Measurements from ENCODE around the gene TACC2.

TACC2 gene

GRCh38 chr10:122258136-122259074 lies 269.4 kb downstream of the TACC2 start:
- DNase-seq (ENCODE audit: extremely low read depth, low read depth): no peak
- no peak overlapping the region for H3K4me3 ChIP-seq (replicated peaks; ENCODE audit: low read depth, low read length)
- TF ChIP-seq CTCF (IDR thresholded peaks at IDR 0.05; ENCODE audit: low read depth, low read length, missing control alignments): no peak

- no peak for DNase-seq (ENCODE audit: extremely low read depth, low read depth)
- H3K4me3 ChIP-seq (replicated peaks; ENCODE audit: low read depth, low read length): no peak overlapping the region
- no peak for TF ChIP-seq CTCF (IDR thresholded peaks at IDR 0.05; ENCODE audit: low read depth, low read length, missing control alignments)
Measured at GRCh38 chr10:122259075-122259466, 270.1 kb downstream of the TACC2 start.

- TF ChIP-seq CTCF (IDR thresholded peaks at IDR 0.05; ENCODE audit: low read depth, low read length, missing control alignments): no peak
- no peak for DNase-seq (ENCODE audit: extremely low read depth, low read depth)
- H3K4me3 ChIP-seq (replicated peaks; ENCODE audit: low read depth, low read length): no peak overlapping the region
Measured at GRCh38 chr10:122261584-122261983, 272.6 kb downstream of the TACC2 start.

GRCh38 chr10:122263971-122264370 lies 275.0 kb downstream of the TACC2 start:
- H3K4me3 ChIP-seq (replicated peaks; ENCODE audit: low read depth, low read length): no peak overlapping the region
- TF ChIP-seq CTCF (IDR thresholded peaks at IDR 0.05; ENCODE audit: low read depth, low read length, missing control alignments): no peak
- DNase-seq (ENCODE audit: extremely low read depth, low read depth): peak; percentile 58

- DNase-seq (ENCODE audit: extremely low read depth, low read depth): no peak
- no peak for TF ChIP-seq CTCF (IDR thresholded peaks at IDR 0.05; ENCODE audit: low read depth, low read length, missing control alignments)
- H3K4me3 ChIP-seq (replicated peaks; ENCODE audit: low read depth, low read length): no peak overlapping the region
Measured at GRCh38 chr10:122264436-122264835, 275.5 kb downstream of the TACC2 start.

GRCh38 chr10:122264931-122265330 lies 276.0 kb downstream of the TACC2 start:
- DNase-seq (ENCODE audit: extremely low read depth, low read depth): no peak
- H3K4me3 ChIP-seq (replicated peaks; ENCODE audit: low read depth, low read length): no peak overlapping the region
- TF ChIP-seq CTCF (IDR thresholded peaks at IDR 0.05; ENCODE audit: low read depth, low read length, missing control alignments): no peak
